NCI-H1436 treated with DMSO at 0.1 percent for 48 hours (cell line): ENCODE measurements around the gene ANO1.
A peak's percentile ranks its signal among the peaks of the same experiment; 100 is the strongest.
"Not testable (repeated sequence)": the region's sequence is repeated elsewhere in the genome, so short reads cannot be mapped to it uniquely, and the experiment has no call there.

Experiments used
- DNase-seq: peaks from one replicate; lab custom pipeline; 2025; lab: John Stamatoyannopoulos, UW

ANO1 gene

DNA sequence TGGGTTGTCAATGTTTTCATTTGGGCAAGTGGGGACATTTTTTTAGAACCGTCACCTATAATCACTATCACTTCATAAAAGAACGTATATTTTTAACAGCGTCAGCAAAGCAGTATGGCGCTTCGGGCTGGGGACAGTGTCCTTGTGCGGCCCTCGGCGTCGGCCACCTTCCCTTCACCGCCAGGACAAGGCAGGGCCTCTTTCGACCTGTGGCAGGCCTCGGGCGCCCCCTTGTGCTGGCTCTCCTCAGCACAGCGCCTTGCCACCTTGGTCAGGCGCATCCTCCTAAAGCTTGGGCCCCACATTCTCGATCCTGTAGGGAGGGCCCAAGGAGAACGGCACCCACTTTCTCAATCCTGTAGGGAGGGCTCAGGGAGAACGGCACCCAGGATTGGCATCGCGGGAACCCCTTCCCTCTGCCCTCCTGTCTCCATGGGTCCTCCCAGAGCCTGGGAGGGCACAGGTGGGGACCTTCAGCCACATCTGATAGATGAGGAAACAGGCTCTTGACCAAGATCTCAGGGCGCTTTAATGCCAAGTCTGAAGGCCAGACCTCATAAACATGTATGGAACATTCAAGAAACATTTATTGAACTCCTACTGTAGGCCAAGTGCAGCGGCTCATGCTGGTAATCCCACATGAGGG lies 113.5 kb downstream of the ANO1 start:
- no peak for DNase-seq

DNA sequence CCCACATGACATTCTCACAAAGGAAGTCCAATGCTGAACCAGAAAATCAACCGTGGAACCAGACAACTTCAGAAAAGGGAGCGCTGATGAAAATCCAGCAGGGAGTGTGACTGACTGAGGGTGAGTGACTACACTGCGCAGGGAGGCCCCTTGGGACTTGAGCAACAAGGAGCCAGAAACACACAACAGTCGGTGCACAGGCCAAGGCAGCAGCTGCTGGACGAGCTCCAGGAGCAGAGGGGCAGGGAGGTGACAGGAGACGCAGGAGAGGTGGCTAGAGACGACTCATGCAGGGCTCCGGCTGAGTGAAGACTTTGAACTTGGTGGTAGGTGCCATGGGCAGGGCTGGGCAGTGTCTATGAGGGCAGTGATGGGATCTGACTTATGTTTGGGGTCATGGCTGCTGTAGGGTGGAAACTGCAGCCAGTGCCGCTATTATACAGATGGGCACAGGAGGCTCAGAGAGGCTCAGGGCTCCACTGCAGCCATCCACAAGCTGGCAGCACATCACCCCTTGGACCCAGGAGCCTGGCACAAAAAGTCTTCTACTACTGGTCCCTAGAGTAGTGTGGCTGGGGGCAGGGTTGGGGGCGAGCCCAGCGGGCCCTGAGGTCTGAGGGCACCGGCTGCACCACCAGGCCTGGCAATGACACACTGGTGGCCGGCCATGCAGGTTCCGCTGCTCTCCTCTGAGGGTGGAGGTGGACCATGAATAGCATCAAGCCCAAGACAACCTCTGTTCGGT lies 114.7 kb downstream of the ANO1 start:
- DNase-seq, result no peak

DNA sequence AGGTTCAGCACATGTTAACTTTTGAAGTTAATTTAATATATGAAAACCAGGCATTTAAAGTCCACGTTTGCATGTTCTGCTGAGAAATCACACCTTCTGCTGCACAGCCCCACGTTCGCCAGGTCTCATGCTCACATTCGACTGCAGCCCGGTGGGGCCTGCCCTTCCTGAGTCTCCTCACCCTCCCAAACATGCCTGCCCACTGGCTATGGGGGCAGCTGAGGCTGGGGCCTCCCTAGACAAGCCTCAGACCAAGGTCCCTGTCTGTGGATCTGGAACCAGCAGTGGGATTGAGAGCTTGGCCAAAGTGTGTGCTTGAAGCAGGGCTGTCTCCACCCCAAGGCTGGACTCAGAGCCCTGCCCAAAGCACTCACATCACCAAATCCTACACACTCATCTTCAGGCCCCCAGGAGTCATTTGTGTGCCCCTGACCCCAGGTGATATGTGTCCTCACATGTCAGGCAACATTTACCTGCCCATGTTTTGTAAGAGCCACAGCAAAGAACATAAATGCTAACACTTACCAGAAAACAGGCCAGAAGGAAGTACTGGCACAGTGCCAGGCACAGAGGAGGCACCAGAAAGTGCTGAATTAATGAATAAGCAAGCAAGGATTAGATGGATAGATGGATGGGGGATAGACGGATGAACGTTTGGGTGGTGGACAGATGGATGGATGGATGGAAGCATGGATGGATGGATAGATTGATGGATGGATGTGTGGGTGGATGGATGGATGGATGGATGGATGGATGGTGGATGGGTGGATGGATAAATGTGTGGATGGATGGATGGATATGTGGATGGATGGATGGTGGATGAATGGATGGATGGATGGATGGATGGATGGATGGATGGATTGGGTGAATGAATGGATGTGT lies 115.5 kb downstream of the ANO1 start:
- no peak for DNase-seq

DNA sequence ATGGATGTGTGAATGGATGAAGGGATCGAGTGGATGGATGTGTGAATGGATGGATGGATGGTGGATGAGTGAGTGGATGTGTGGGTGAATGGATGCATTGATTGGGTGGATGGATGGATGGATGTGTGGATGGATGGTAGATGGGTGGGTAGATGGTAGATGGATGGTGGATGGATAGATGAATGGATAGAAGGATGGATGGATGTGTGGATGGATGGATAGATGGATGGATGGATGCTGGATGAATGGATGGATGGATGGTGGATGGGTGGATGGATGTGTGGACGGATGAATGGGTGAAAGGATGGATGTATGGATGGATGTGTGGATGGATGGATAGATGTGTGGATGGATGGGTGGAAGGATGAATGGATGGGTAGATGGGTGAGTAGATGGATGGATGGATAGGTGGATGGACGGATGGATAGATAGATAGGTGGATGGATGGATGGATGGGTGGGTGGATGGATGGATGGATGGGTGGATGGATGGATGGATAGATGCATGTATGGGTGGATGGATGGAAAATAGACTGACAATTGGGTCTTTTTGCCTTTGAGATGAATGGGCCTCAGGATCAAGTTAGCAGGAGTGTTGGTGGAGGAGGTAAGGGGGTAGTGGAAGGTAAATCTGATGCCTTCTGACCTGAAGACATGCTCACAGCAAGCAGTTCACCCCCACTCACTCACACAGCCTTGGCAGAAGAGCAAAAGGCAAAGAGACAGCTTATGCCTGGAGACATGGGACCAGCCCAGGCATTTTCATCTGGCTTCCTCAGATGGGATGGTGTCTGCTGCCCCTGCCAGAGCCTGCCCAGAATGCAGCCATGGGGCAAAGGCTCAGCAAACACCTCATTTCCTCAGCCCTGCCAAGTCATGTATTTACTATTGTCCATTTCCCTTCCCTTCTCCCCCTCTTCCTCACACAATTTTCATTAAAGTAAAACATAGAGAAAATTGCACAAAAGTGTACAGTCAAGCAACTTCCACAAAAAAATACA lies 117.0 kb downstream of the ANO1 start:
- no peak for DNase-seq

DNA sequence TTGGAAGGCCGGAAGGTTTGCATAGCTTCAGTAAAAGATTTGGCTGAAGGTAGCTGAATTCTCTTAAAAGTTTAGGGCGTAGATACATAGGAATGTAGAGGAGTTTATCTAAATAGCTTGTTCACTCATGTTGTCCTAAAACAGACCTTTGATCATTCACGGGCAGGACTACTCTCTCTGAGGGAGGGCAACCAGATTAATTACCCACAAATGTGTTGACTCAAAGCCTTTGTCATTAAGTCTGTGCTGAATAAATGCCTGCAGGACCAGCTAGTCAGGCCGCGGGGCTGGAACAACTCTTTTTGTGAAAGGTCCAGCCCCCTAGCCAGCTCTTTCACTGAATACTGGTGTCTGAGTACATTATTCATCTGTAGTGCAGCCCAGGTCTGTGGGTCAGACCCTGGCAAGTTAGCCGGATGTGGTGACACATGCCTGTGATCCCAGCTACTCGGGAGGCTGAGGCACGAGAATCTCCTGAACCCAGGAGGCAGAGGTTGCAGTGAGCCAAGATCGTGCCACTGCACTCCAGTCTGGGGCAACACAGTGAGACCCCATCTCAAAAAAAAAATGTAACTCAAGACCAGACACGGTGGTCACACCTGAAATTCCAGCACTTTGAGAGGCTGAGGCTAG lies 122.2 kb downstream of the ANO1 start:
- DNase-seq, result no peak

DNA sequence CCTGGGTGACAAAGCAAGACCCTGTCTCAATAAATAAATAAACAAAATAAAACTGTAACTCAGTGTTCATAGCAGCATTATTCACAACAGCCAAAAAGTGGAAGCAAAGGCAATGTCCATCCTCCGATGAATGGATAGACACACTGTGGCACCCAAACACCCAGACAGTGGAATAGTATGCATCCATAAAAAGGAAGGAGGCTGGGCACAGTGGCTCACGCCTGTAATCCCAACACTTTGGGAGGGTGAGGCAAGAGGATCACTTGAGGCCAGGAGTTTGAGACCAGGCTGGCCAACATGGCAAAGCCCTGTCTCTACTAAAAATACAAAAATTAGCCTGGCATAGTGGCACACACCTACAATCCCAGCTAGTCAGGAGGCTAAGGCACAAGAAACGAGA lies 122.9 kb downstream of the ANO1 start:
- not testable (repeated sequence) for DNase-seq

DNA sequence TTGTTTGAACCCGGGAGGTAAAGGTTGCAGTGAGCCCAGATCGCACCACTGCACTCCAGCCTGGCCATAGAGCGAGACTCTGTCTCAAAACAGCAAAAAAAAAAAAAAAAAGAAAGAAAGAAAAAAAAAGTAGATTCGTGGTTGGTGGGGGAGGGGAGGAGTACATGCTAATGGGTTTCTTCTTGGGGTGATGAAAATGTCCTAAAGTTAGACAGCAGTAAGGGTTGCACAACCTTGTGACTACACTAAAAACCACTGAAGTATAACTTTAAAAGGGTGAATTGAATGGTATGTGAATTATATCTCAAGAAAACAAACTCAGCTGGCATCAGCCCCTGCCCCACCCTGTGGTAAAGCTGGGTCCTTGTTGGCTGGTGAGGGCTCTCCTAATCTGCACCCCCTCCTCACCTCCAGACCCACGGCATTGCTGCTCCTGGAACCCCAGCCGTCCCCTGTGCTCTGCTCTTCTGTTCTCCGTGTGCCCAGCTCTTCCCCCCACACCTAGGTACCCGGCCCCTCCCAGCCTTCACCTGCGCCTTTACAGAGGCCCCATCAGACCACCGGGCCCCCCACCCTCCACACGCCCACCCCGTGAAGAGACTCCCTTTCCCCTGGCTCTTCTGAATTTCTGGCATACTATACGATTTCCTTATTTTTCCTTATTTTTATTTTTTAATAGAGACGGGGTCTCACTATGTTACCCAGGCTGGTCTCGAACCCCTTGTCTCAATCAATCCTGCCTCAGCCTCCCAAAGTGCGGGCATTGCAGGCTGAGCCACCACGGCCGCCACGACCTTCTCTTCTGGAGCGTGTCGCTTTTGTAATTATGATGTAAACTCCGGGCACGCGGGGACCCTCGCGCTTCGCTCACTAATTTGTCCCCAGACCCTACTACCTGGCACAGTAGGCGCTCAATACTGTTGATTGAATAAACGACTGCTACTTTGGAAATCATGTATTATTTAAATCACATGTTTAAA lies 124.1 kb downstream of the ANO1 start:
- DNase-seq, result no peak

DNA sequence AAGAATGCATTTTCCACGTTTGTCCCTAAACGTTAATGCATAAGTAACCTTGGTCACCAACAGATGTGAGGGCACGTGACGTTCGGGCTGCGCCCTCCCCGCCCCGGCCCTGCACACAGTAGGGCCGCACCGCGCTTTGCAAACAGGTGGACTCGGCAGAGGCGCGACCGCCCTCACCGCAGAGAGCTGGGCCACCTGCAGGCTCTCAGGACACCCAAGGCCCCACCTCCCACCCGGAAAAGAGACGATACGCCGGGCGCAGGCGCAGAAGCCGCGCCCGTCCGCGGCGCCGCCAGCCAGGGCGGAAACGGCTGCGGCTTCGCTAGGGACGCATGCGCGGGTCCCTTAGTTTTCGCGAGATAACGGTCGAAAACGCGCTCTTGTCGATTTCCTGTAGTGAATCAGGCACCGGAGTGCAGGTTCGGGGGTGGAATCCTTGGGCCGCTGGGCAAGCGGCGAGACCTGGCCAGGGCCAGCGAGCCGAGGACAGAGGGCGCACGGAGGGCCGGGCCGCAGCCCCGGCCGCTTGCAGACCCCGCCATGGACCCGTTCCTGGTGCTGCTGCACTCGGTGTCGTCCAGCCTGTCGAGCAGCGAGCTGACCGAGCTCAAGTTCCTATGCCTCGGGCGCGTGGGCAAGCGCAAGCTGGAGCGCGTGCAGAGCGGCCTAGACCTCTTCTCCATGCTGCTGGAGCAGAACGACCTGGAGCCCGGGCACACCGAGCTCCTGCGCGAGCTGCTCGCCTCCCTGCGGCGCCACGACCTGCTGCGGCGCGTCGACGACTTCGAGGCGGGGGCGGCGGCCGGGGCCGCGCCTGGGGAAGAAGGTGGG lies 125.0 kb downstream of the ANO1 start, which contains the start of gene FADD:
FADD (plus strand) TSS at position 377 of the 831 bp plus-strand sequence; CDS start at position 541, 164 bp downstream.
- peak; percentile 67 for DNase-seq

DNA sequence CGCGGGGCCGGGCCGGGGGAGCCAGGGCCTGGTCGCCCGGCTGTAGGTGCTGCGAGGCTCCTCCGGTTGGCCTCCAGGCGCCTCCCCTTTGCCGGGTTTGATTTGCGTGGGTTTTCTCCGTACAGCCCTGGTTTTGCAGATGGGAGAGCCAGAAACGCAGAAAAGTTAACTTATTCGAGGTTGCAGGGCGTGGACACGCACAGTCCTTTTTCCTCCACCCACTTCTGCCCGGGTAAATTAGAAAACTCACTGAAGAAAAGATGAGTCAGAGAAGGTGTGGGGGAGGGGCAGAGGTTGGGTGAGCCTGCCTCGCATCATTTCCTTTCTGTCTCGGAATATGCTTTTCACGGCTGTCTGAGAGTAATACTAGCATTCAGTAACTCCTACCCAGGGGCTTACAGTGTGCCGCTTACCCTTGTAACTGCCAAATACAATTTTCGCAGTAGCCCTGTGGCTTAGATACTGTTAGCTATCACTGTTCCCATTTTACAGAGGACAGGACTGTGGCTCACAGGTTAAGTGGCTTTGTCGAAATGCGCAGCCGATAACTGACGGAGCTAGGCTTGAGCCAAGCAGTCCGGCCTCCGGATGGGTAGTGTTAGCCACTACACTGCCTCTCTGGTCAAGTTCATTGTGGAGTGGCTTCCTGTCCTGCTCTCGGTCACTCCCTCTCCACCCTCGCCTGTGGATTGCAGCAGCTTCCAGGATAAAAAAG lies 125.8 kb downstream of the ANO1 start:
- DNase-seq, result no peak

DNA sequence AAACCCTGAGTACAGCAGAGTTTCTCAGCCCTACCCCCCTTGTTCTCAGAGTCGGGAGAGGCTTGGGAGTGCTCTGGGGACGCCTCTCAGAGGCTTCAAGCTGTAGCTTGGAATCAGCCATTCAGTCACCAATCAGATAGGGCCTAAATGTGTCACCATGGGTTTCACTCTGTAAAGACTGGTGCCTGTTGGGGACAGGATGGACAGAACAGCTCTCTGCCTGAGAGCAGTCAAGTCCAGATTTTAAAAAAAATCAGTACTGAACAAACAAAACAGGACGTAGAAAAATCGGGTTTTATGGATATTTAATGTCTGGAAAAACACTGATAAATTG lies 126.3 kb downstream of the ANO1 start:
- no peak for DNase-seq

DNA sequence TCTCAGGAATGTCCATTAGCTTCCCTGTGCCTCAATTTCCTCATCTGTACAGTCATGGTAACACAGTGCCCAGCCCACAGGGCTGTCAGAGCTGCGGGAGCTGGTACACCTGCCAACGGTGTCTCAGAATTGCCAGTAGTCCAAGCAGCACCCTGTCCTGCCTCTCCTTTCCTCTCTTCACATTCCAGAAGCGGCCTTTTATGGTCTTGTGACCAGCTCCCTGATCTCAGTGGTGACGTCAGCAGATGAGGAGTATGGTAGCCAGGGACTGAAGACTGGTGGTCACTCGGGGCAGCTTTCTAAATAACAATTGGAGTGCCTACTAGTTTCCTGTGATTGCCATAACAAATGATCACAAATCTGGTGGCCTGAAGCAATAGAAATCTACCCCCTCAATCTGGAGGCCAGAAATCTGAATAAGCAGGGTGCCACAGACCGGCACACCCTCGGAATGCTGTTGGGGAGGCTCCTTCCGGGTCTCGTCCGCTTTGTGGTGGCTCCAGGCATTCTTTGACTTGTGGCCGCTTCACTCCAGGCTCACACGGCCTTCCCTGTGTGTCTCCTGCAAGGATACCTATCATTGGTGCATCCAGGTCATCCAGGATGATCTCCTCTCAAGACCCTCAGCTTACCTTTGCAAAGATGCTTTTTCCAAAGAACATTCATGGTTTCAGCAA lies 127.1 kb downstream of the ANO1 start:
- no peak for DNase-seq

DNA sequence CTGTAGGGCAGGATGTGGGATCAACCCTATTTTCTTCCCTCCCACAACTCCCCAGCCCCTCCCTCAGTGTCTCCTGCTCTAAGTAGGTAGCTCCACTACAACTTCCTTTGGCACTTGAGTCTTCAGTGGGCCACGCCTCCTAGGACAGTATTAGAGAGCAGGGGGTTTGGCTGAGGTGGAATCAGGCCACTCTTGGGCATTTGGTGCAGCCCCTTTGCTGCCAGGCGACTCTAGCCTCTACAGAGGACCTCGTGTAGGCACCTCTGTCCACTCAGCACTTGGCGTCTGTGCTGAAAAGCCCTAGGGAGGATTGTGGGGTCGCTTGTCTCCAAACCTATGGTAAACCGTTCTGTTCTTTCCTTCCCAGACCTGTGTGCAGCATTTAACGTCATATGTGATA lies 127.6 kb downstream of the ANO1 start:
- DNase-seq, result no peak

DNA sequence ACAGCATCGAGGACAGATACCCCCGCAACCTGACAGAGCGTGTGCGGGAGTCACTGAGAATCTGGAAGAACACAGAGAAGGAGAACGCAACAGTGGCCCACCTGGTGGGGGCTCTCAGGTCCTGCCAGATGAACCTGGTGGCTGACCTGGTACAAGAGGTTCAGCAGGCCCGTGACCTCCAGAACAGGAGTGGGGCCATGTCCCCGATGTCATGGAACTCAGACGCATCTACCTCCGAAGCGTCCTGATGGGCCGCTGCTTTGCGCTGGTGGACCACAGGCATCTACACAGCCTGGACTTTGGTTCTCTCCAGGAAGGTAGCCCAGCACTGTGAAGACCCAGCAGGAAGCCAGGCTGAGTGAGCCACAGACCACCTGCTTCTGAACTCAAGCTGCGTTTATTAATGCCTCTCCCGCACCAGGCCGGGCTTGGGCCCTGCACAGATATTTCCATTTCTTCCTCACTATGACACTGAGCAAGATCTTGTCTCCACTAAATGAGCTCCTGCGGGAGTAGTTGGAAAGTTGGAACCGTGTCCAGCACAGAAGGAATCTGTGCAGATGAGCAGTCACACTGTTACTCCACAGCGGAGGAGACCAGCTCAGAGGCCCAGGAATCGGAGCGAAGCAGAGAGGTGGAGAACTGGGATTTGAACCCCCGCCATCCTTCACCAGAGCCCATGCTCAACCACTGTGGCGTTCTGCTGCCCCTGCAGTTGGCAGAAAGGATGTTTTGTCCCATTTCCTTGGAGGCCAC lies 128.3 kb downstream of the ANO1 start:
- no peak for DNase-seq

DNA sequence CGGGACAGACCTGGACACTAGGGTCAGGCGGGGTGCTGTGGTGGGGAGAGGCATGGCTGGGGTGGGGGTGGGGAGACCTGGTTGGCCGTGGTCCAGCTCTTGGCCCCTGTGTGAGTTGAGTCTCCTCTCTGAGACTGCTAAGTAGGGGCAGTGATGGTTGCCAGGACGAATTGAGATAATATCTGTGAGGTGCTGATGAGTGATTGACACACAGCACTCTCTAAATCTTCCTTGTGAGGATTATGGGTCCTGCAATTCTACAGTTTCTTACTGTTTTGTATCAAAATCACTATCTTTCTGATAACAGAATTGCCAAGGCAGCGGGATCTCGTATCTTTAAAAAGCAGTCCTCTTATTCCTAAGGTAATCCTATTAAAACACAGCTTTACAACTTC lies 128.9 kb downstream of the ANO1 start:
- DNase-seq, result no peak

DNA sequence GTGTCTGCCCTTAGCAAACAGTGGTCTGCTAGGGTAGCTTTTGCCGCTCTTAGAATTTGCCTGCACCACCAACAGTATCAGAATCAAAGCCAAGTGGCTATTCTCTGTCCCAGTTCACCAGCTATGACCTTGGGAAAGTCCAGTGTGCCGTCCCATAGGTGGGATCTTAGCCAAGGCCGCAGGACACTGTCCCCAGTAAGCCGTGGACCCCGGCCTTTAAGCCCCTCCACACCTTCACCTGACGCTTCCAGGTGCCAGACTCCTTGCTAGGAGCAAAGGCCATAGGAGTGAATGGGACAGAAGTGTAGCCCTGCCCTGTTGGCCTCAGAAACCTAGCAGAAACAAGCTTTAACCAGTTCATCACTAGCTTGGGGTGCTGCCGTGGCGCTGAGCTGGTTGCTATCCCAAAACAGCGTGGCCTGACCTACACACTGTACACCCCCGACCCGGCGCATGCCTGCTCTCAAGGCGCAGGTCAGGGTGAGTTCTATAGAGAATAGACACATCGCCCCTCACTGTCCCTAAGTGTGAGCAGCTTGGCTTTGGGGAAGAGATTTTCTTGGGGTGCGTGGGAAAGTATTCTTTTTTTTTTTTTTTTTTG lies 129.5 kb downstream of the ANO1 start:
- no peak for DNase-seq

DNA sequence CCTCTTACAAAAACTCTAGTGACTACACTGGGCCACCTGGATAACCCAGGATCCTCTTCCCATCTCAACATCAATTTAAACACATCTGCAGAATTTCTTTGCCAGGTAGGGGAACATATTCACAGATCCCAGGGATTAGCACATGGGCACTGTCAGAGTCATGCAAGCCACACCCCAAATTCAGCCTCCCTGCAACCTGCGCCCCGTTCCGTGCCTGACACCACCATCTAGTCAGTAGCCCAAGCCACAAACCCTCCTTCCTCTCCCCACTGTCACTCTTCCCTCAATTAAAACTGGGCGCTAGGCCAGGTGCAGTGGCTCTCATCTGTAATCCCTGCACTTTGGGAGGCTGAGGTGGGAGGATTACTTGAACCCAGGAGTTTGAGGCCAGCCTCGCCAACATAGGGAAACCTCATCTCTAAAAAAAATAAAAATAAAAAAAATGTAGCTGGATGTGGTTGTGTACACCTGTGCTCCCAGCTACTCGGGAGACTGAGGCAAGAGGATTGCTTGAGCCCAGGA lies 131.3 kb downstream of the ANO1 start:
- DNase-seq, result no peak
